Nephron (organoid): Measurements from ENCODE around the gene LRRC51.

ENCODE experiments used
- H3K27ac Mint-ChIP-seq, 3 experiments: 2 replicates each; pipeline ENCODE4 v1.8.0; 2020; ENCODE audit warnings: mixed read lengths in 3 of 3, mild to moderate bottlenecking in 2 of 3, moderate library complexity in 1 of 3
- H3K27me3 Mint-ChIP-seq: 2 replicates; pipeline ENCODE4 v1.8.0; 2021; ENCODE audit warnings: low read depth, mild to moderate bottlenecking, moderate library complexity, mixed read lengths
- H3K36me3 Mint-ChIP-seq: 2 replicates; pipeline ENCODE4 v1.8.0; 2020; ENCODE audit warnings: low read depth, mixed read lengths
- H3K4me1 Mint-ChIP-seq: 2 replicates; pipeline ENCODE4 v1.8.0; 2020; ENCODE audit warnings: mixed read lengths
- H3K4me3 Mint-ChIP-seq, 3 experiments: 2 replicates each; pipeline ENCODE4 v1.8.0; 2020; ENCODE audit warnings: mild to moderate bottlenecking in 3 of 3, mixed read lengths in 3 of 3, moderate library complexity in 2 of 3
- H3K9me3 Mint-ChIP-seq: 2 replicates; pipeline ENCODE4 v1.8.0; 2020; ENCODE audit warnings: mixed read lengths
- CTCF ChIP-seq, 3 experiments: fragments of 200-600 bp; sonication (generic); IDR thresholded peaks; one replicate each; pipeline ENCODE4 v1.5.0; 2021; ENCODE audit warnings: antibody characterized with exemption in 3 of 3; ENCODE audit not compliant: unreplicated experiment in 3 of 3

Gene LRRC51

GRCh38 chr11:72067676-72068075 lies 13.0 kb upstream of the LRRC51 start:
- no peak overlapping the region for H3K4me3 Mint-ChIP-seq
- TF ChIP-seq CTCF (IDR thresholded peaks at IDR 0.05; ENCODE audit: unreplicated experiment in 3 of 3): no peak
- H3K4me1 Mint-ChIP-seq: peaks cover 43% of the 10 kb centered on the region
- H3K27me3 Mint-ChIP-seq: no peaks in the 10 kb centered on the region
- H3K27ac Mint-ChIP-seq: peak overlapping the region; percentile 3 to 85 (median 18)
- peaks cover 15% of the 10 kb centered on the region for H3K36me3 Mint-ChIP-seq
- H3K9me3 Mint-ChIP-seq: no peaks in the 10 kb centered on the region

GRCh38 chr11:72069200-72069599 lies 11.4 kb upstream of the LRRC51 start:
- no peaks in the 10 kb centered on the region for H3K9me3 Mint-ChIP-seq

GRCh38 chr11:72069787-72070251 lies 10.8 kb upstream of the LRRC51 start:
- peaks cover 43% of the 10 kb centered on the region for H3K4me1 Mint-ChIP-seq
- TF ChIP-seq CTCF (IDR thresholded peaks at IDR 0.05; ENCODE audit: unreplicated experiment in 3 of 3): no peak
- no peaks in the 10 kb centered on the region for H3K9me3 Mint-ChIP-seq
- H3K4me3 Mint-ChIP-seq: no peak overlapping the region
- no peaks in the 10 kb centered on the region for H3K27me3 Mint-ChIP-seq
- peaks cover 23% of the 10 kb centered on the region for H3K36me3 Mint-ChIP-seq
- H3K27ac Mint-ChIP-seq: peak overlapping the region; percentile 86 to 93 (median 87)

More at GRCh38 chr11:72069200-72069599, 11.4 kb upstream of the LRRC51 start:
- H3K36me3 Mint-ChIP-seq: peaks cover 23% of the 10 kb centered on the region
- H3K4me3 Mint-ChIP-seq: peak overlapping the region in 1 of 3 experiments; percentile 6
- peaks cover 43% of the 10 kb centered on the region for H3K4me1 Mint-ChIP-seq
- no peaks in the 10 kb centered on the region for H3K27me3 Mint-ChIP-seq
- no peak for TF ChIP-seq CTCF (IDR thresholded peaks at IDR 0.05; ENCODE audit: unreplicated experiment in 3 of 3)
- H3K27ac Mint-ChIP-seq: peak overlapping the region; percentile 86 to 93 (median 87)

- no peaks in the 10 kb centered on the region for H3K27me3 Mint-ChIP-seq
- TF ChIP-seq CTCF (IDR thresholded peaks at IDR 0.05; ENCODE audit: unreplicated experiment in 3 of 3): no peak
- H3K27ac Mint-ChIP-seq: peak overlapping the region; percentile 86 to 93 (median 87)
Observed at GRCh38 chr11:72070491-72070890, 10.2 kb upstream of the LRRC51 start.

GRCh38 chr11:72072348-72072747 lies 8.3 kb upstream of the LRRC51 start:
- H3K36me3 Mint-ChIP-seq: peaks cover 22% of the 10 kb centered on the region
- H3K27me3 Mint-ChIP-seq: no peaks in the 10 kb centered on the region
- H3K4me1 Mint-ChIP-seq: peaks cover 43% of the 10 kb centered on the region
- no peak for TF ChIP-seq CTCF (IDR thresholded peaks at IDR 0.05; ENCODE audit: unreplicated experiment in 3 of 3)
- no peaks in the 10 kb centered on the region for H3K9me3 Mint-ChIP-seq
- H3K4me3 Mint-ChIP-seq: no peak overlapping the region
- peak overlapping the region; percentile 70 to 92 (median 89) for H3K27ac Mint-ChIP-seq

More at GRCh38 chr11:72070491-72070890, 10.2 kb upstream of the LRRC51 start:
- H3K4me1 Mint-ChIP-seq: peaks cover 43% of the 10 kb centered on the region
- no peak overlapping the region for H3K4me3 Mint-ChIP-seq
- no peaks in the 10 kb centered on the region for H3K9me3 Mint-ChIP-seq
- H3K36me3 Mint-ChIP-seq: peaks cover 24% of the 10 kb centered on the region

GRCh38 chr11:72075109-72075508 lies 5.5 kb upstream of the LRRC51 start:
- Mint-ChIP-seq H3K4me1 (peaks cover 37% of the 10 kb centered on the region), H3K4me3 (no peak overlapping the region), H3K27me3 (no peaks in the 10 kb centered on the region), H3K36me3 (peaks cover 13% of the 10 kb centered on the region), H3K27ac (no peak overlapping the region), H3K9me3 (no peaks in the 10 kb centered on the region)
- no peak for TF ChIP-seq CTCF (IDR thresholded peaks at IDR 0.05; ENCODE audit: unreplicated experiment in 3 of 3)
